Stimulated activated naive CD8-positive, alpha-beta T cell treated with anti-CD3 and anti-CD28 coated beads, Interleukin-15, Interleukin-2, amounts not matched to agents 100 ng/mL and 50 ng/mL, for 24 hours (primary cell): ENCODE data around the gene KRT5.
"Not testable (repeated sequence)": the region's sequence is repeated elsewhere in the genome, so short reads cannot be mapped to it uniquely, and the experiment has no call there.

Experiments used
- H3K27ac Mint-ChIP-seq: one replicate; pipeline ENCODE4 v1.8.0; 2021; ENCODE audit warnings: mild to moderate bottlenecking, mixed read lengths
- H3K27me3 Mint-ChIP-seq: one replicate; pipeline ENCODE4 v1.8.0; 2021; ENCODE audit warnings: mixed read lengths
- H3K36me3 Mint-ChIP-seq: one replicate; pipeline ENCODE4 v1.8.0; 2021; ENCODE audit warnings: low read depth, mixed read lengths
- H3K4me1 Mint-ChIP-seq: one replicate; pipeline ENCODE4 v1.8.0; 2021; ENCODE audit warnings: low read depth, mixed read lengths
- H3K4me3 Mint-ChIP-seq: one replicate; pipeline ENCODE4 v1.8.0; 2021; ENCODE audit warnings: mild to moderate bottlenecking, mixed read lengths
- H3K9me3 Mint-ChIP-seq: one replicate; pipeline ENCODE4 v1.8.0; 2021; ENCODE audit warnings: mixed read lengths

The KRT5 gene

DNA sequence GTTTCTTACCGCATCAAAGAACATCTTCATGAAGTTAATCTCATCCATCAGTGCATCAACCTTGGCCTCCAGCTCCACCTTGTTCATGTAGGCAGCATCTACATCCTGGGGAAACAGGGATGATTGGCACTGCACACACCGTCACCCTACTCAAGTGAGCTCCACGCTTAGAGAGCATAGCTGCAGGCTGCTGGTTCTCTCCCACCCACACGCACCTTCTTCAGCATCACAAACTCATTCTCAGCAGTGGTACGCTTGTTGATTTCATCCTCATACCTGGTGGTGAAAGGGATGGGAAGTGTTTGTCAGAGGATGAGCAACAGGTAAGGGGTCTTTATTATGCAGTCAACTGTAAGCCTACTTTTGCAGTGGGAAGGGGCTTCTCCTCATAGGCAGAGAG, 2.3 kb downstream of the KRT5 start:
- Mint-ChIP-seq H3K27me3 (no peaks in the 10 kb centered on the region), H3K27ac (no peak overlapping the region), H3K4me3 (no peak overlapping the region), H3K9me3 (no peaks in the 10 kb centered on the region), H3K4me1 (no peaks in the 10 kb centered on the region), H3K36me3 (no peaks in the 10 kb centered on the region)

- Mint-ChIP-seq H3K4me3 (no peak overlapping the region), H3K9me3 (no peaks in the 10 kb centered on the region), H3K27me3 (no peaks in the 10 kb centered on the region), H3K36me3 (no peaks in the 10 kb centered on the region), H3K4me1 (no peaks in the 10 kb centered on the region), H3K27ac (no peak overlapping the region)
These were observed 3.0 kb downstream of the KRT5 start for GRCh38 chr12:52517005-52517835.

DNA sequence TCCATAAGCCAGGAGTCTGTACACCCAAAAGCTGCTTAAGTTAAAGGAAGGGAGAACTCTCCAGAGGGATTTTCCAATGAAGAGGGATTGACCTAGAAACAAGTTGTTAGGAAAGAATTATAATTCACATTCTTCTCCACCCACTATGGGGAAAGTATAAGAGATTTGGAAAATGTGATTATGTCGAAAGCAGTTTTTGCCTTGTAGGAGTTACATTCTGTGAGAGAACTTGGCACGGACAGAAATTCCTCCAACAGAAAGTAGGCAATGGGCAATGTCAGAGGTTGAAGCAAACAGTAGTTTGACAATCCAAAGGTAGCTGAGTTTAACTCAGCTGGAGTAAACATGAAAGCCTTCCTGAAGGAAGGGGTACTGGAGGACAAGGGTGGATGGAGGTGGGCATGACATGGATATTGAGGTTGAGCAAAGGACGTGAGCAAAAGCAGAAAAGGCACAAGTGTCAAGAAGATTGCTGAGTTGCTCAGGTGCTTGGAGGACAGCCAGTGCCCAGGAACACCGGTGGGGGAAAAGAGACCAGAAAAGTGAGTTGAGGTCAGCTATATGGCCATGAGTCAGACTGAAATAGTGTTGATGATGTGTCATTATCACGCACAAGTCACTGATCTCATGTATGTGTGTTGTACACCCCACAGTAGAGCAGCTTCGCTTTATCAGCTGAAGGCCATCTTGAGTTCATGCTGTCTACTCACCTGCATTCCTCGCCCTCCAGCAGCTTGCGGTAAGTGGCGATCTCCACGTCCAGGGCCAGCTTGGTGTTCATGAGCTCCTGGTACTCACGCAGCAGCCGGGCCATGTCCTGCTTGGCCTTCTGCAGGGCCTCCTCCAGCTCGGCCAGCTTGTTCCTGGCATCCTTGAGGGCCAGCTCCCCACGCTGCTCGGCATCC, 4.0 kb downstream of the KRT5 start:
- H3K27ac Mint-ChIP-seq: no peak overlapping the region
- no peaks in the 10 kb centered on the region for H3K36me3 Mint-ChIP-seq
- peaks cover 2% of the 10 kb centered on the region for H3K9me3 Mint-ChIP-seq
- H3K4me1 Mint-ChIP-seq: no peaks in the 10 kb centered on the region
- H3K4me3 Mint-ChIP-seq: no peak overlapping the region
- H3K27me3 Mint-ChIP-seq: no peaks in the 10 kb centered on the region

GRCh38 chr12:52515319-52515646, 4.9 kb downstream of the KRT5 start:
- peaks cover 5% of the 10 kb centered on the region for H3K9me3 Mint-ChIP-seq
- H3K4me1 Mint-ChIP-seq: no peaks in the 10 kb centered on the region
- no peaks in the 10 kb centered on the region for H3K36me3 Mint-ChIP-seq
- H3K4me3 Mint-ChIP-seq: no peak overlapping the region
- H3K27ac Mint-ChIP-seq: no peak overlapping the region
- H3K27me3 Mint-ChIP-seq: peaks cover 1% of the 10 kb centered on the region

DNA sequence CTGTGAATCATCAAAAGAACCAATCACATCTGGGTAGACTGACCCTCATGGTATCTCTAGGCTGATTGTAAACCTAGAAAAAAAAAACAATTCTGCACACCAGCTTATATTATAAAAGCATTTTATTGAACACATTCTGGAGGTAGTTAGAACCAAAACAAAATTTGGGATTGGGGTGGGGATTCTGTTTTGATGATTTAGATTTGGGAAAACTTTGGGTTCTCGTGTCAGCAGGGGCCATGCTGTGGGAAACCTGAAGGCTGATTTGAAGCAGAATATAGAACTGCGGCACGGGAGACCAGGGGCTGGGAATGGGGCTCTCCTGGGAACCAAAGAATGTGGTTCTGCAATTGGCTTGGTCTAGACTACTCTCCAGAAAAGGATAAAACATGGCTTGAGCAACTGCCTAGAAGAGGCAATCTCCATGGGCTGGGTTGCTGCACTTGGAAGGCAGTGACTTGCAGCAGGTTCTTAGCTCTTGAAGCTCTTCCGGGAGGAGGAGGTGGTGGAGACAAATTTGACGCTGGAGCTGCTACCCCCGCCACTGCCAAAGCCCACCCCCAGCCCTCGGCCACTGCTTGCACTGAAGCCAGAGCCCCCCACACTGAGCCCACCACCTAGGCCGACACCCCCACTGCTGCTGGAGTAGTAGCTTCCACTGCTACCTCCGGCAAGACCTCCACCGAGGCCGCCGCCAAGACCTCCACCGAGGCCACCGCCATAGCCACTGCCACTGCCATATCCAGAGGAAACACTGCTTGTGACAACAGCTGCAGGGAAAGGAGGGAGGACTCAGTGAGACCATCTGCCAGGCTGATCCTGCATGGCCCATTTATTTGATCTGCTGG, 5.5 kb downstream of the KRT5 start:
- Mint-ChIP-seq H3K36me3 (no peaks in the 10 kb centered on the region), H3K27ac (no peak overlapping the region), H3K4me1 (no peaks in the 10 kb centered on the region), H3K9me3 (peaks cover 5% of the 10 kb centered on the region), H3K4me3 (no peak overlapping the region), H3K27me3 (peaks cover 7% of the 10 kb centered on the region)

GRCh38 chr12:52513736-52514135, 6.5 kb downstream of the KRT5 start:
- Mint-ChIP-seq H3K4me1 (no peaks in the 10 kb centered on the region), H3K27me3 (peaks cover 16% of the 10 kb centered on the region), H3K9me3 (peaks cover 5% of the 10 kb centered on the region), H3K4me3 (no peak overlapping the region), H3K27ac (no peak overlapping the region), H3K36me3 (no peaks in the 10 kb centered on the region)

GRCh38 chr12:52508211-52508610, 12.0 kb downstream of the KRT5 start:
- H3K4me3 Mint-ChIP-seq: no peak overlapping the region
- H3K4me1 Mint-ChIP-seq: no peaks in the 10 kb centered on the region
- H3K9me3 Mint-ChIP-seq: peaks cover 5% of the 10 kb centered on the region
- H3K36me3 Mint-ChIP-seq: no peaks in the 10 kb centered on the region
- peaks cover 40% of the 10 kb centered on the region for H3K27me3 Mint-ChIP-seq
- no peak overlapping the region for H3K27ac Mint-ChIP-seq

GRCh38 chr12:52506858-52507715, 13.1 kb downstream of the KRT5 start:
- peaks cover 5% of the 10 kb centered on the region for H3K9me3 Mint-ChIP-seq
- H3K27me3 Mint-ChIP-seq: peaks cover 42% of the 10 kb centered on the region
- H3K4me1 Mint-ChIP-seq: no peaks in the 10 kb centered on the region
- no peak overlapping the region for H3K4me3 Mint-ChIP-seq
- H3K27ac Mint-ChIP-seq: no peak overlapping the region
- no peaks in the 10 kb centered on the region for H3K36me3 Mint-ChIP-seq

DNA sequence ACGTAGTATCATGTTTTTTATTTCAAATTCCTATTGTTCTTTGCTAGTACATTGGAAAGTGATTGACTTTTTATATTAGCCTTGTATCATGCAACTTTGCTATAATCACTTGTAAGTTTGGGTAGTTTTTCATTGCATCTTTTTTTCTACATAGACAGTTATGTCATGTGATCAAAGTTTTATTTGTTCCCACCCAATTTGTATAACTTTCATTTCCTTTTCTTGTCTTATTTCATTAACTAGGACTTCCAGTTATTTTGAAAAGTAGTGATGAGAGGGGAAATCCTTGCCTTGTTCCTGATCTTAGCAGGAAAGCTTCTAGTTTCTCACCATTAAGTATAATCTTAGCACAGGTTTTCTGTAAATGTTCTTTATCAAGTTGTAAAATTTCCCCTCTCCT, 17.3 kb downstream of the KRT5 start:
- Mint-ChIP-seq H3K27me3 (peaks cover 30% of the 10 kb centered on the region), H3K36me3 (no peaks in the 10 kb centered on the region), H3K4me1 (no peaks in the 10 kb centered on the region), H3K9me3 (no peaks in the 10 kb centered on the region), H3K4me3 (no peak overlapping the region), H3K27ac (no peak overlapping the region)

GRCh38 chr12:52501490-52501889, 18.7 kb downstream of the KRT5 start:
- Mint-ChIP-seq H3K27ac (no peak overlapping the region), H3K4me1 (no peaks in the 10 kb centered on the region), H3K9me3 (no peaks in the 10 kb centered on the region), H3K4me3 (no peak overlapping the region), H3K36me3 (no peaks in the 10 kb centered on the region), H3K27me3 (peaks cover 19% of the 10 kb centered on the region)

- H3K9me3 Mint-ChIP-seq, H3K36me3 Mint-ChIP-seq, H3K4me1 Mint-ChIP-seq, H3K27ac Mint-ChIP-seq, H3K4me3 Mint-ChIP-seq: not testable (repeated sequence)
- H3K27me3 Mint-ChIP-seq: peaks cover 12% of the 10 kb centered on the region
These were observed 19.6 kb downstream of the KRT5 start for GRCh38 chr12:52500574-52500973.

GRCh38 chr12:52499806-52500560, 20.2 kb downstream of the KRT5 start:
- Mint-ChIP-seq H3K27ac (no peak overlapping the region), H3K27me3 (peaks cover 12% of the 10 kb centered on the region), H3K4me3 (no peak overlapping the region), H3K9me3 (no peaks in the 10 kb centered on the region), H3K4me1 (no peaks in the 10 kb centered on the region), H3K36me3 (no peaks in the 10 kb centered on the region)

GRCh38 chr12:52498946-52499345, 21.2 kb downstream of the KRT5 start:
- no peak overlapping the region for H3K27ac Mint-ChIP-seq
- no peaks in the 10 kb centered on the region for H3K9me3 Mint-ChIP-seq
- H3K27me3 Mint-ChIP-seq: peaks cover 12% of the 10 kb centered on the region

More at GRCh38 chr12:52498946-52499345, 21.2 kb downstream of the KRT5 start:
- Mint-ChIP-seq H3K36me3 (no peaks in the 10 kb centered on the region), H3K4me3 (no peak overlapping the region), H3K4me1 (no peaks in the 10 kb centered on the region)
